ENCODE measurements around the gene CACNA1I. TPM values are rescaled to one million over a fixed set of nuclear protein-coding genes. Genes with fewer than 3 reads are reported as not detected.

CACNA1I gene
- total RNA-seq, 1 donor from 2014 or later: 0.75 TPM

DNA sequence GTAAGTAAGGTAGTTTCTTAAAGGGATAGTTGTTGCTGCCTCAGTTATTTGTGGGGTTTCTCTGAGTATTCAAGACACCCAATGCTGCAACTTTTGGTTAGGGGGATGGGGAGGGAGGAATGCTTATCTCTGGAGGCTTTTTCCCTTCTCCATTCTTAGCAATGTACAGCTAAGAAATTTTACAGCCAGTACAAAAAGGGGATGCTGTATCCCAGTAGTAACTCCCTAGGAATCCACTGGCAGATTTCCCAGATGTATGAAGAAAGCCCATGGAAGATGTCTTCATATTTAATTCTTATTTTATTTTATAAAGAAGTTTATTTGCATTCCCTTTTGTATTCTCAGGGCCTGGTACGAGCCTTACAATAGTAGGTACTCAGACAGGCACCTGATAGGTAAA lies 168.2 kb downstream of the CACNA1I start:
- DNase-seq (ENCODE audit: low spot score): no peak

Other genes with a start within 250 kb of the CACNA1I start
- gene SYNGR1, start 220.8 kb upstream of the CACNA1I start, total RNA-seq: 32.6 TPM
- 27.5 TPM for gene TAB1, start 171.0 kb upstream of the CACNA1I start, total RNA-seq
- gene MGAT3, start 113.7 kb upstream of the CACNA1I start, total RNA-seq: 12.9 TPM
- gene MIEF1, start 68.5 kb upstream of the CACNA1I start, total RNA-seq: 30.1 TPM
- gene ATF4, start 50.2 kb upstream of the CACNA1I start, total RNA-seq: 381 TPM
- 43.2 TPM for gene RPS19BP1, start 38.0 kb upstream of the CACNA1I start, total RNA-seq